Glomerular endothelial cell (primary cell): ENCODE results near the gene DRD4. TPM values are rescaled to one million over a fixed set of nuclear protein-coding genes. Genes with fewer than 3 reads are reported as not detected.
"Not testable (repeated sequence)": the region's sequence is repeated elsewhere in the genome, so short reads cannot be mapped to it uniquely, and the experiment has no call there.

Experiments used
- DNase-seq: peaks from one replicate; pipeline ENCODE4 v3.0.0-alpha.2; 2011; ENCODE audit warnings: low read depth, low spot score; ENCODE audit errors: extremely low read depth
- total RNA-seq: library from RNA; depleted of rRNA; stranded (reverse); fragments of >200 nt; gene quantifications from 2 replicates; pipeline ENCODE4 v1.2.3, GENCODE V29; 2015

The DRD4 gene
- total RNA-seq, 1 donor from 2014 or later: not detected

DNA sequence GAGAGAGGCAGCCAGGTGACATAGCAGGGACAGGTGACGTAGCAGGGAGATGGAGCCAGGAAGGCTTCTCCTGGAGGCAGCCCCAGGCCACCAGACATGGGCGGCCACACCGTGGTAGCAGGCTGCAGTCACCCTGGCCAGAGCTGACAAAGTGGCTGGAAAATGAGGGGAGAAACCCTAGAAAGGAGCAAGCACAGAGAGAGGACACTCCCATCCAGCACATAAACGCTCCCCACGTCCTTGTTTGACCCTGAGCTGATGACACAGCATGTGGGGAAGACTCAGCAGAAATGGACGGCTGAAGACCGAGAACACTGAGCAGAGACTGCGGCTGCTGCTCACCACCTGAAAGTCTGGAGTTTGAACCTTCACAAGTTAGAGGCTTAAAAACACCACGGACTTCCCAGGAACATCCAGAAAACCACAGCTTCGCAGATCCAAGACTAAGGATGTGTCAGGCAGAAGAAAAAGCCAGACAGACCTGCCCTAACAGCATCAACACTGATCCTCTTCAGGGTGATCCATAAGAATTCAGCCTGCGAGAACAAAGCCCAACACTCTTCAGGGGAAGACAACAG lies 28.7 kb downstream of the DRD4 start:
- no peak for DNase-seq

DNA sequence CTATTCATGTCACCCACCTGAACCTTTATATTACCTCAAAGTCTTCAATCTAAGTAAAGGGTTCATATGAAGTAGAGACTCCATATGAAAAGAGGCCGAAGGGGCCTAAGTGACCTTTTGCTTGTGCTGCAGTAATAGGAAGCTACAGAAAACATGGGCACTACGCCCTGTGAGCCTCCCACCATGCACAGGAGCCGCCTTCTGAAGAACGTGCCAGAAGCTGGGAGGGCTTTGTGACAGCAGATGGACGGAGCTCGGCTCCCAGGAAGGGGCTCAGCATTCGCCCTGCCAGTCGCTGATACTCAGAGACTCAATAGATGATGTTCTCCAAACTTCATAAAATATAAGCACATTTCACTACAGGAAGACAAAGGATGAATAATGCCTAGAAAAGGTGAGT lies 36.8 kb downstream of the DRD4 start:
- no peak for DNase-seq

DNA sequence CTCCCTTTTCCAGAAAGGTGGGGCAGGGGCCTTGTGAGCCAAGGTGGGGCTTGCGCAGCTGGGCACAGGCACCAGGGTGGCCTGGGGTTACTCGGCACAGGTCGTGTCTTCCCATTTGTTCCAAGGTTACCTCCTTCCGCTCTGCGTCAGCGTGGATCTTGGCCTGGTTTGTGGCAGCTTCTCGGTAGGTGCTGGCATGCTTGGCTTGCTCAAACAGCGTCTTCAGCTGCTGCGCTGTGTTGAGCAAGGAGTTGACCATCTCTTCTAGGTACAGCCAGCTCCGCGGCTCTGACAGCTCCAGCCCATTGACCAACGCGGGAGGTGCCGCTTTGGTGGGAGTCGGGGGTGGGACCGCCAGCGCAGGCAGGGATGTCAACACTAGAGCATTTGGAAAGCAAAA lies 37.3 kb downstream of the DRD4 start:
- DNase-seq: no peak

DNA sequence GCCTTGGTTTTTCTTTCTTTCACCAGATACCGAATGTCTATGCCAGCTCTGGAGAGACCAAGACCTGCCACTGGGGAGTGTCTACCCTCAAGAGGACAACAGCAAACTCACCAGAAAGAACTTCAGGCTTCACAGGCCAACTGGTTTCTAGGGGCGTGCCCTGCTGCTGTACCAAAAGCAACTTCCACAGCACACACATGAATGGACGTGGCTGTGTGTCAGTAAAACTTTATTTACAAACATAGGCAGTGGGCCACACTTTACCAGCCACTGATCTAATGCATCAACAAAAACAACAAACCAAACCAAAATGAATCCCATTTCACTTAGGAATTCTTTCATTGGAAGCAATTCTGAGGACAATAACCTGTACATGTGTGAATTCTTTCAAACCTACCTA lies 41.2 kb downstream of the DRD4 start:
- no peak for DNase-seq

DNA sequence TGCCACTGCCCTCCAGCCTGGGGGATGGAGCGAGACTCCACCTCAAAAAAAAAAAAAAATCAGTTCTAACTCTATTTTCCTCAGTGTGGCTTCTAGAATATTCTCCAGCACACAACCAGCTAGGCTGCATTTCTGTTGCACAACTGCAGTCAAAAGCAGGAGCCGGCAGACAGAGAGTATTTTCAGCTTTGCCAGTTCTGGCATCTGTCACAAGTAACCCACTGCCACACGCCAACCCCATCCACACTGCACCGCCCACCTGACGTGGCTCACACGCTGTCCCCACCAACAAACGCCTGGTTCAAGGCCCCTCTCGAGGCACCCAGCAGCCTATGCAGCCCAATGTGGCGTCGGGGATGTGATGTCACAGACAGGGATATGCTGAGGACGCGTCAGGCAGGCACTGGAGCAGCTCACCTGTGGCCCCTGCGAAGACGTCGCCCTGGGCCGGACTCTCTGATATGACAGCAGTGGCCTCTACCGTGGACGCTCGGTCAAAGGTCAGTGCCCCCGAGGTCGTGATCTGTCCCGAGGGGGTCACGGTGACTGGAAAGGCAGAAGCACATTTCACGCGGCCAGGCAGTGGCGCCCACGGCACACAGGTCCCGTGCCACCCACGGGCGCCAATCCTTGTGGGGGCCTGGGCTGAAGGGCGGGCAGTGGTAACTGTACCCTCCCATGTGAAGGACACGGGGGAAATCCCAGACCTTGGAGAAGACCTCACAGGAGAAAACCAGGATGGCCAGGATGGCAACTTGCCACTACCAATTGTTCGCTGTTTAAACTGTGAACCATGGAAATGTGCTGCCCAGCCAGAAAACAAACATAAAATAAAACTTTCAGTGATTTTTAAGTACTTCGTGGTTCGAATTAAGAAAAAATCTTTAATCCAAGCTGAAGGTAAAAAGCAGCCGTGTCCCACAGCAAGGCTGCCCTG lies 42.5 kb downstream of the DRD4 start:
- no peak for DNase-seq

DNA sequence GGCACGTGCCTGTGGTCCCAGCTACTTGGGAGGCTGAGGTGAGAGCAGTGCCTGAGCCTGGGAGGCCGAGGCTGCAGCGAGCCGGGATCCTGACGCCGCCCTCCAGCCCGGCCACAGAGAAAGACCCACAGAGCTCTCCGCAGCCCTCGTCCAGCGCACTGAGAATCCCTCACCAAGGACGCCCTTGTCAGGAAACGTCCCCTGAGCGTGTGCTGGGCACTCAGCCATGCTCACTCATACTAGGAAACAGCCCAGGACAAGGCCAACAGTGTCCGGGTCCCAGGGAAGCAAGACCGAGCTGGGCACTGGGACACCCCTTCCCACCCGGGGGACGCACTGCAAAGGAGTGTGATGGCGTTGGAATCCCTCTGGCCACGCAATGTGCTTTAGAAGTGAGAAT lies 43.4 kb downstream of the DRD4 start:
- DNase-seq: no peak

DNA sequence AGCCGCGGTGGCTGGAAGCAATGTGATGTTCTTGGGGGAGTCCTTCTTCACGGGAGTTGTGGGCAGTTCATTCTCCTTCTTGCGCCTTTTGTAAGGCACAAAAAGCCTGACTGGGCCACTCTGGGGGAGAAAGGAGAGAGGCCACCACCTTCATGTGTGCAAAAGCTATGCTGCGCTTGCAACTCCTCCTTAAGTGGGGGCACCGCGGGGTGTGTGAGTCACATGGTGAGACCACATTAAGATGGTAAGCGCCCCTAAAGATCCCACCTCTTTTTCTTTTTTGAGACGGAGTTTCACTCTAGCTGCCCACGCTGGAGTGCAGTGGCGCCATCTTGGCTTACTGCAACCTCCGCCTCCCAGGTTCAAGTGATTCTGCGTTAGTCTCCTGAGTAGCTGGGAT lies 43.9 kb downstream of the DRD4 start:
- no peak for DNase-seq

DNA sequence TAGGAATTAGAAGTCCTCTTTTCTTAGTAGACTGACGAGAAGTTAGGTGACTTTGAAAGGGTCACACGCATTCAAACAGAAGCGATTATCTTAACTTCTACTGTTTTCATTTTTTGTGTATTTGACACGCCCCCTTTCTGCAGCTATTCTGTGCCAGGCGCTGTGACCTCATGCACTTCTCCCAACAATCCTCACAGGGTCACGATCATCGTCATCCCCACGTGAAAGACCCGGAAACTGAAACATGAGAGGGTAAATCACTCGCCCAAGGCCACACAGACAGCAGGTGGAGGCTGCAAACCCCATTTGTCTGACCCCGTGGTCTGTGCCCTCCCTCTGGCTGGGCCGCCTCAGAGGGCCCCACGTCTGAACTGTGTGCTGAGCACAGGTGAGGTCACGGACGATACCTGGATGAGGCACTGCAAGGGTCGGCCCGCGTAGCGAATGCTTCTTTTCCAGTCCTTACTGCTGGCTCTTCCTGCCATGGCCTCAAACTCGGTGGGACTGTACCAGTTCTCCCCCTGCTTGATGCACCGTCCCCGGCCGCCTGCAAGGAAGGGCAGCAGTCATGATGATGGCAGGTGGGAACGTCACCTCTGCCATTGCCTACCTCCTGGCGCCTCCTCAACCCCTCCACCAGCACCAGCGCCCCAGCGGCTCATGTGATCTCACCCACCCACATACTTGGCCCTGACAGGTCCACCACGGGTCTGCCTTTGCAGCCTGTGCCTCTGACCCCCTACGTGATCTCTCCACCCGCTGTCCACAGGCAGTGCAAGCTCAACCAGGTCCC lies 49.6 kb downstream of the DRD4 start:
- DNase-seq: no peak

DNA sequence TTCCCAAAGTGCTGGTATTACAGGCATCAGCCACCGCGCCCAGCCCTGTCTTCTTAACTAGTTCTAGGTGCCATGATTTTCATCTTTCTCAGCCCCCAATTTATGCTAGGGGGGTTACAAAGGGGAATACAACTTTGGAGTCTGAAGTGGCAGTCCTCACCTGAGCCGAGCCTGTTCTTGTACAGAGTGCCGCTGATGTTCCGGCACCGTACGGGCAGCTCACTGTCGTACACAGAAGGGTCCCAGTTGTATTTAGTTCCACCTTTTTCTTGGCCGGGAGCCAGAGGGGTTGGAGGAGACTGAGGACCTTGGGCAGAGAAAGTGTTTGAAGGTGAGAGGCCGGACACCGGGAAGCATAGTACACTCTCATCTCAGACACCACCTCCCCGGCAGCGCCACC lies 50.7 kb downstream of the DRD4 start:
- DNase-seq: no peak

DNA sequence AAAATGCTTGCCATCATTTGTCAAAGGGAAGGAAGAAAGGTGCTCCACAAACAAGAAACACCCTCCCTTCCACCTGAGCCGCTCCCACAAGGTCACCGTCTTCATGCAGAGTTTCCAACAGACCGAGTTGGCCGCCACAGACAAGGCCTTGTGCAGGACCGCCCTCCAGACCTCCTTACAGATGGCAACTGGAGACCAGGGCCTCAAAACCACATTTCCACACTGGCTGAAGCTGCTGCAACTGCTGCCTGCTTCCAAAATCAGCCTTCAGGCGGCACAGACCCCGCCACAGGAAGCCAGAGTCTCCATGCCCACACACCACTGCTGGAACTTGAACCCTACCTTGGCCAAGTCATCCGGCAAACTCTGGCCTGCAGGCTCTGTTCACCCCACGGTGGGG lies 51.6 kb downstream of the DRD4 start:
- no peak for DNase-seq

DNA sequence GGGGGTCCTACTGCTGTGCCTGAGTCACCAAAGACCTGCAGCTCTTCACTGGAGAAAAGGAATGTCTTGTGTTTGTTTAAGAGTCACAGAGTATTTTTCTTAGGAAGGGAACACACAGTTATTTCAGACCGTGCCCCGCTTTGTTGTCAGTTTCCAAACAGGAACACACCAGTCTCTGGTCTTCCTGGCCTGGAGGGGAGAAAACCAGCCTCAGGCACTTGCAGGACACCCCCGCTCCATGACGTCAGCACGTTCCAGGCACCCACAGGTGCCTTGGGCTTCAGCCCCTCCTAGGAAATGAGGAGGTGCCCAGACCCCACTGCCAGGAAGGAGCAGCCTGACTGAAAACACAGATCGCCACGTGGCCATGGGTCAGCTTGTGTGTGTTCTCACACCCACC lies 52.6 kb downstream of the DRD4 start:
- no peak for DNase-seq

DNA sequence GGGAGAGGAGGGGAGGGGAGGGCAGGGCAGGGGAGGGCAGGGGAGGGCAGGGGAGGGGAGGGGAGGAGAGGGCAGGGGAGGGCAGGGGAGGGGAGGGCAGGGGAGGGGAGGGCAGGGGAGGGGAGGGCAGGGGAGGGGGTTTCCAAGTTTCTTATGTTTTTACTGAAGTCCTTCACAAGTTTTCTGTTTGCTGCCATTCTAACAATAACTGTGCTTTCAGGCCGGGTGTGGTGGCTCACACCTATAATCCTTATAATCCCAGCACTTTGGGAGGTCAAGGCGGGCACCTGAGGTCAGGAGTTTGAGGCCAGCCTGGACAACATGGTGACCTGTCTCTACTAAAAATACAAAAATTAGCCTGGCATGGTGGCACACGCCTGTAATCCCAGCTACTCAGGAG lies 53.2 kb downstream of the DRD4 start:
- DNase-seq: not testable (repeated sequence)

Other genes starting within 250 kb of the DRD4 start
- gene PKP3, start 243.1 kb upstream of the DRD4 start, total RNA-seq: 0.41 and 1.9 TPM in 2 replicates
- 71.5 and 84.7 TPM in 2 replicates for gene SIGIRR, start 222.3 kb upstream of the DRD4 start, total RNA-seq
- 1.2 and 2.0 TPM in 2 replicates for gene ANO9, start 195.3 kb upstream of the DRD4 start, total RNA-seq
- 59.9 and 68.8 TPM in 2 replicates for gene PTDSS2, start 187.0 kb upstream of the DRD4 start, total RNA-seq
- gene RNH1, start 130.0 kb upstream of the DRD4 start, total RNA-seq: 158 and 255 TPM in 2 replicates
- gene HRAS, start 101.7 kb upstream of the DRD4 start, total RNA-seq: 47.5 and 60.5 TPM in 2 replicates
- 0.53 TPM in 2 replicates for gene LRRC56, start 99.7 kb upstream of the DRD4 start, total RNA-seq
- gene LMNTD2, start 76.5 kb upstream of the DRD4 start, total RNA-seq: 1.3 and 3.3 TPM in 2 replicates
- 17.6 and 24.2 TPM in 2 replicates for gene RASSF7, start 76.3 kb upstream of the DRD4 start, total RNA-seq
- 22.4 and 46.5 TPM in 2 replicates for gene PHRF1, start 60.8 kb upstream of the DRD4 start, total RNA-seq
- 22.8 and 66.5 TPM in 2 replicates for gene IRF7, start 21.3 kb upstream of the DRD4 start, total RNA-seq
- gene CDHR5, start 12.3 kb upstream of the DRD4 start, total RNA-seq: not detected in 2 replicates
- not detected in 2 replicates for gene SCT, start 10.1 kb upstream of the DRD4 start, total RNA-seq
- 58.0 and 59.3 TPM in 2 replicates for gene DEAF1, start 58.0 kb downstream of the DRD4 start, total RNA-seq
- 25.1 and 25.3 TPM in 2 replicates for gene TMEM80, start 58.5 kb downstream of the DRD4 start, total RNA-seq
- 18.1 and 20.0 TPM in 2 replicates for gene EPS8L2, start 69.0 kb downstream of the DRD4 start, total RNA-seq
- gene TALDO1, start 110.2 kb downstream of the DRD4 start, total RNA-seq: 224 and 252 TPM in 2 replicates
- gene GATD1, start 140.2 kb downstream of the DRD4 start, total RNA-seq: 37.6 and 47.2 TPM in 2 replicates
- gene CEND1, start 152.8 kb downstream of the DRD4 start, total RNA-seq: 0.58 and 0.78 TPM in 2 replicates
- 16.1 and 20.9 TPM in 2 replicates for gene SLC25A22, start 161.0 kb downstream of the DRD4 start, total RNA-seq
- gene PIDD1, start 168.0 kb downstream of the DRD4 start, total RNA-seq: 27.4 and 47.9 TPM in 2 replicates
- gene RPLP2, start 172.7 kb downstream of the DRD4 start, total RNA-seq: 621 and 670 TPM in 2 replicates
- 27.4 and 58.0 TPM in 2 replicates for gene PNPLA2, start 181.6 kb downstream of the DRD4 start, total RNA-seq
- 13.5 and 19.4 TPM in 2 replicates for gene CRACR2B, start 190.7 kb downstream of the DRD4 start, total RNA-seq
- gene CD151, start 195.7 kb downstream of the DRD4 start, total RNA-seq: 569 and 728 TPM in 2 replicates
- gene POLR2L, start 205.3 kb downstream of the DRD4 start, total RNA-seq: 125 and 145 TPM in 2 replicates
- 121 and 134 TPM in 2 replicates for gene TSPAN4, start 205.6 kb downstream of the DRD4 start, total RNA-seq